Measurements from ENCODE around the gene HSPA1B. TPM values are rescaled to one million over a fixed set of nuclear protein-coding genes. Genes with fewer than 3 reads are reported as not detected.
A peak's percentile ranks its signal among the peaks of the same experiment; 100 is the strongest.
"Not testable (repeated sequence)": the region's sequence is repeated elsewhere in the genome, so short reads cannot be mapped to it uniquely, and the experiment has no call there.

Gene HSPA1B
- total and polyA plus RNA-seq, 5 donors: 110 to 299 (median 168) TPM

GRCh38 chr6:31829633-31830283 lies 2.2 kb downstream of the HSPA1B start:
- ATAC-seq: no peak
- intact Hi-C loops (cut with DNase I): loop anchor here in 3 of 4 donors (2.0 to 10.0 kb wide), 3 partner anchors 95 to 149 kb away; partner anchors contain the start of genes CLIC1 (in 1 of the 3), DDAH2 (in 1 of the 3), LY6G5C (in 1 of the 3) and LY6G6C (in 1 of the 3)
- peak in 2 of 3 donors; percentile 62 to 66 for DNase-seq
- Histone ChIP-seq H3K27me3 (ENCODE audit: control insufficient read depth, insufficient read depth) (no peaks in the 10 kb centered on the region), H3K4me1 (ENCODE audit: control insufficient read depth, insufficient read depth, low read length) (peaks cover 5% of the 10 kb centered on the region), H3K27ac (ENCODE audit: low read length) (no peak overlapping the region), H3K9me3 (ENCODE audit: control insufficient read depth, low read length) (no peaks in the 10 kb centered on the region), H3K4me3 (ENCODE audit: low read length) (peak overlapping the region; percentile 96)
- WGBS: under 1% methylated on average over 10 of the region's 15 CpGs

DNA sequence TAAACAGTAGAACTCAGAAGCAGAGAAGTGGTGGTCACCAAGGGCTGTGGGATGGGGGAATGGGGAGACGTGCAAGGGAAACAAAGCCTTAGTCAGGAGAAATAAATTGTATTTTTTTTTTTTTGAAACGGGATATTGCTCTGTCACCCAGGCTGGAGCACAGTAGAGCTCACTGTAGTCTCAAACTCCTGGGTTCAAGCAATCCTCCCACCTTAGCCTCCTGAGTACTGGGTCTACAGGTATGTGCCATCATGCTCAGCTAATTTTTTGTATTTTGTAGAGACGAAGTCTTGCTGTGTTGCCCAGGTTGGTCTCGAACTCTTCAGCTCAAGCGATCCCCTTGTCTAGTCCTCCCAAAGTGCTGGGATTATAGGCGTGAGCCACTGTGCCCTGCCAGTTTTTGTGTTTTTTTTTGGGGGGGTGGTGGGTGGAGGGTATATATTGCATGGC lies 3.4 kb downstream of the HSPA1B start:
- DNase-seq: peak in 1 of 3 donors; percentile 3
- no peak for ATAC-seq
- intact Hi-C loops (cut with DNase I): loop anchor here in 3 of 4 donors (2.0 to 10.0 kb wide), 3 partner anchors 96 to 150 kb away; partner anchors contain the start of genes CLIC1 (in 1 of the 3), DDAH2 (in 1 of the 3), LY6G5C (in 1 of the 3) and LY6G6C (in 1 of the 3)
- H3K4me1 ChIP-seq (ENCODE audit: control insufficient read depth, insufficient read depth, low read length): peaks cover 4% of the 10 kb centered on the region
- WGBS: 53% methylated on average over 6 of the region's 6 CpGs
- no peaks in the 10 kb centered on the region for H3K27me3 ChIP-seq (ENCODE audit: control insufficient read depth, insufficient read depth)
- peak overlapping the region; percentile 96 for H3K4me3 ChIP-seq (ENCODE audit: low read length)
- no peaks in the 10 kb centered on the region for H3K9me3 ChIP-seq (ENCODE audit: control insufficient read depth, low read length)
- H3K27ac ChIP-seq (ENCODE audit: low read length): no peak overlapping the region

DNA sequence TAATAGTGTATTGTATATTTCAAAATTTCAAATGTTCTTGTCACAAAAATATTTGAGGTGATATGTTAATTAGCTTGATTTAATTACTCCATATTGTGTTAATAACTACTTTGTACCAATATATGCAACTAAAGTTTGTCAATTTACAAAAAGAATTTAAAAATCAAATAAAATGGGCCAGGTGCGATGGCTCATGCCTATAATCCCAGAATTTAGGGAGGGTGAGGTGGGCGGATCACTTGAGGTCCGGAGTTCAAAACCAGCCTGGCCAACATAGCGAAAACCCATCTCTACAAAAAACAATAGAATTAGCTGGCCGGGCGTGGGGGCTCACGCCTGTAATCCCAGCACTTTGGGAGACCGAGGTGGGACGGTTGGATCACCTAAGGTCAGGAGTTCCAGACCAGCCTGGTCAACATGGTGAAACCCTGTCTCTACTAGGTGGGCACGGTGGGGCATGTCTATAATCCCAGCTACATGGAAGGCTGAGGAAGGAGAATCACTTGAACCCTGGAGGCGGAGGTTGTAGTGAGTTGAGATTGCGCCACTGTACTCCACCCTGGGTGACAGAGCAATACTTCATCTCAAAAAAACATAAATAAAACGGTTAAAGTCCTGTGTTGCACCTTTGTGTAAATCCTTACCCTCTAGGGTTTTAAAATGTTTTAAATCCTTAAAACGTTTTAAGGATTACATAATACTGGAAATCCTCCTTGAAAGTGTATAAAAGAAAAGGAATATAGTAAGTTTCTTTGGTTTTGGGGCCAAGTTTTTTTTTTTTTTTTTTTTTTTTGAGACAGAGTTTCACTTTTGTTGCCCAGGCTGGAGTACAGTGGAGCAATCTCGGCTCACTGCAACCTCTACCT lies 4.0 kb downstream of the HSPA1B start:
- peak overlapping the region; percentile 96 for H3K4me3 ChIP-seq (ENCODE audit: low read length)
- H3K4me1 ChIP-seq (ENCODE audit: control insufficient read depth, insufficient read depth, low read length): no peaks in the 10 kb centered on the region
- H3K27me3 ChIP-seq (ENCODE audit: control insufficient read depth, insufficient read depth): no peaks in the 10 kb centered on the region
- no peak overlapping the region for H3K27ac ChIP-seq (ENCODE audit: low read length)
- no peak for ATAC-seq
- WGBS: 85% methylated on average over 15 of the region's 15 CpGs
- no peaks in the 10 kb centered on the region for H3K9me3 ChIP-seq (ENCODE audit: control insufficient read depth, low read length)
- DNase-seq: peak in 1 of 3 donors; percentile 23
- intact Hi-C loops (cut with DNase I): loop anchor here in 3 of 4 donors (2.0 to 10.0 kb wide), 3 partner anchors 97 to 151 kb away; partner anchors contain the start of genes CLIC1 (in 1 of the 3), DDAH2 (in 1 of the 3), LY6G5C (in 1 of the 3) and LY6G6C (in 1 of the 3)

DNA sequence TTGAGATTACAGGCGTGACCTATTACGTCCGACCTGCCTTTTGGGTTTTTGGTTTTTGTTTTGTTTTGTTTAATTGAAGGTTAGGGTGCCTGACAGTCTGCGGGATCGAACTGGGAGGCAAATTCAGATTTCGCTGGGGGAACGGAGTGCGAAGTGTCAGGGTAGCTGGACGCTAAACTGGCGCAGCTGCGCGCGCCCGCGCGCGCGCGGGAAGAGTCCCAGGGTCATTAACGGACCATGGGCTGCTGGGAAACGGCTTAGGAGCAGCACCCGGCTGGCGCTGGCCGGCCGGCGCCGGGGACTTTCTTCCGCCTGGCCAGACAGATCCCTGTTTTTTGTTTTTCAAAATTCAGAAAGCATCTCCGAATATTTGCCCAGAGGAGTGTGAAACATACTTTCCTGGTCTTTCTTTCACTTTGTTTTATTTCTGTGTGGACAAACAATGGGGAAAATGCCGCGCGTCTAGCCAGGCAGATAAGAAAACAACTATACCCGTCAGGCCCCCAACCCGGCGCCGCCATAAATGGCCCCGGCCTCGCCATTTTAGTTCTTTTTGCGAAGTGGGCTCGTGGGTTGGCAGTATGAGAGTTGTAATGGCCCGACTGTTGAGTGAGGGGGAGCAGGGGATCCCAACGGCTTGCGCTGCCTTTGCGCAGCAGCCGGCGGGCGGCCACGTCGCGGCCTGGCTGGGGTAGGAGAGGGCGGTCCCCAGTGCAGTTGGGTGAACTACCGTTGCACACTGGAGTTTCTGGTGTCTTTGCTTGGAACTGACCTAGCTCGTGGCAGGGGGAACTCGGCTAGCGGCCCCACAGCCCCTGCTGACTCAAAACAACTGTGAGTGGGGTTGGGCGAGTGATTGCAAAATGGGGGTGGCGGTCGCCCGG lies 7.1 kb downstream of the HSPA1B start:
- WGBS: under 1% methylated on average over 59 of the region's 59 CpGs
- H3K27me3 ChIP-seq (ENCODE audit: control insufficient read depth, insufficient read depth): no peaks in the 10 kb centered on the region
- peak overlapping the region; percentile 99 for H3K27ac ChIP-seq (ENCODE audit: low read length)
- ATAC-seq: peak; percentile 93 to 94
- H3K4me1 ChIP-seq (ENCODE audit: control insufficient read depth, insufficient read depth, low read length): peaks cover 8% of the 10 kb centered on the region
- intact Hi-C loops (cut with DNase I): loop anchor here in 2 of 4 donors (10.0 kb wide), 2 partner anchors 100 to 110 kb away; partner anchors contain the start of genes CLIC1 (in 1 of the 2), DDAH2 (in 1 of the 2), LY6G6C (in 1 of the 2) and MPIG6B (in 1 of the 2)
- no peaks in the 10 kb centered on the region for H3K9me3 ChIP-seq (ENCODE audit: control insufficient read depth, low read length)
- peak; percentile 88 to 96 (median 95) for DNase-seq
- H3K4me3 ChIP-seq (ENCODE audit: low read length): peak overlapping the region; percentile 98

DNA sequence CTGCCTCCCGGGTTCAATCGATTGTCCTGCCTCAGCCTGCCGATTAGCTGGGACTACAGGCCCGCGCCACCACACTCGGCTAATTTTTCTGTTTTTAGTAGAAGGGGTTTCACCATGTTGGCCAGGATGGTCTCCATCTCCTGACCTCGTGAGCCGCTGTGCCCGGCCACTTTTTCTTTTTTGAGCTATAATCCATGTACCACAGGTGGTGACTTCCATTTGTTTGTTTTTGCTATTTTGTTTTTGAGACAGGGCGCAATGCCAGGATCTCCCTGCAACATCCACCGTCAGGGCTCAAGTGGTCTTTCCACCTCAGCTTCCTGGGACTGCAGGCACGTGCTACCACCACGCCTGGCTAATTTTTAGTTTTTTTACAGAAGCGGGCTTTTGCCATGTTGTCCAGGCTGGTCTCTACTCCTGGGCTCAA lies 8.5 kb downstream of the HSPA1B start:
- intact Hi-C loops (cut with DNase I): loop anchor here in 2 of 4 donors (10.0 kb wide), 2 partner anchors 101 to 111 kb away; partner anchors contain the start of genes CLIC1 (in 1 of the 2), DDAH2 (in 1 of the 2), LY6G6C (in 1 of the 2) and MPIG6B (in 1 of the 2)
- H3K4me3 ChIP-seq (ENCODE audit: low read length): peak overlapping the region; percentile 98
- H3K27me3 ChIP-seq (ENCODE audit: control insufficient read depth, insufficient read depth): no peaks in the 10 kb centered on the region
- H3K4me1 ChIP-seq (ENCODE audit: control insufficient read depth, insufficient read depth, low read length): peaks cover 8% of the 10 kb centered on the region
- H3K9me3 ChIP-seq (ENCODE audit: control insufficient read depth, low read length): no peaks in the 10 kb centered on the region
- no peak for DNase-seq
- WGBS: 16% methylated on average over 14 of the region's 14 CpGs
- peak overlapping the region; percentile 70 for H3K27ac ChIP-seq (ENCODE audit: low read length)
- no peak for ATAC-seq

DNA sequence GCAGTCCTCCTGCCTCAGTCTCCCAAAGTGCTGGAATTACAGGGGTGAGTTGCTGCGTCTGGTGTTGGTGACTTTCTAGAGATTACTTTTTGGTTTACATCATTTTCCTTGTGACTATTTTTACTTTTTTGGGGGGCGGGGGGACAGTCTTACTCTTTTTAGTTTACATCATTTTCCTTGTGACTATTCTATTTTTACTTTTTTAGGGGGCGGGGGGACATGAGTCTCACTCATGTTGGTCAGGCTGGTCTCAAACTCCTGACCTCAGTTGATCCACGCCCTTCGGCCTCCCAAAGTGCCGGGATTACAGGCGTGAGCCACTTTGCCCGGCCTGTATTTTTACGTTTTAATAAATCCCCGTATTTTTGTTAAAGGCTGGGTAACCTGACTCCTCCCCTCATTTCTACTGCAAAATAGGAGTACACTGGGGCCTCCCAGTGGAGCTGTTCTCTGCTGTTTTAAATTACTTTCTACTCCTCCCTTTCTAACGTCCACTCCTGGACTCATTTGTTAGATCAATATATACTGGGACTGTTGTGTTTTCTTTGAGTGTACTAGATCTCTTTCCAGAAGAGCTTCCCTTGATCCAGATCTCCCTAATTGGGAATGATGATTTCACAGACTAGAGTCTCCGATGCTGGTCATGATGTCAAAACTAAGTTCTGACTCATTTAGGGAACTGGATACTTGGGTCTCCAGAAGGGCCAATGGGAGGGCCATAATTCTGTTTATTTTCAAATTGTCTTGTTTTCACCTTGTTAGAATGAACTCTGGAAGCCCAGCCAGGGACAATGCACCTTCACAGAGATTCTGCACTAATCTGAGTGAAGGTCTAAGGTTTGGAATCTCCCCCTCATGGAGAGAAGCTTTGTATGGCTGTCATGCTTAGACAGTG lies 9.2 kb downstream of the HSPA1B start:
- ATAC-seq (no peak), DNase-seq (peak in 1 of 3 donors; percentile 21)
- intact Hi-C loops (cut with DNase I): loop anchor here in 2 of 4 donors (10.0 kb wide), 2 partner anchors 102 to 112 kb away; partner anchors contain the start of genes CLIC1 (in 1 of the 2), DDAH2 (in 1 of the 2), LY6G6C (in 1 of the 2) and MPIG6B (in 1 of the 2)
- Histone ChIP-seq H3K4me1 (ENCODE audit: control insufficient read depth, insufficient read depth, low read length) (peaks cover 8% of the 10 kb centered on the region), H3K27ac (ENCODE audit: low read length) (peak overlapping the region; percentile 70), H3K9me3 (ENCODE audit: control insufficient read depth, low read length) (no peaks in the 10 kb centered on the region), H3K27me3 (ENCODE audit: control insufficient read depth, insufficient read depth) (no peaks in the 10 kb centered on the region), H3K4me3 (ENCODE audit: low read length) (peak overlapping the region; percentile 98)
- 22% methylated on average over 12 of the region's 12 CpGs for WGBS

GRCh38 chr6:31837369-31838113 lies 10.0 kb downstream of the HSPA1B start:
- Histone ChIP-seq H3K9me3 (ENCODE audit: control insufficient read depth, low read length) (no peaks in the 10 kb centered on the region), H3K27ac (ENCODE audit: low read length) (no peak overlapping the region), H3K4me3 (ENCODE audit: low read length) (no peak overlapping the region), H3K27me3 (ENCODE audit: control insufficient read depth, insufficient read depth) (no peaks in the 10 kb centered on the region), H3K4me1 (ENCODE audit: control insufficient read depth, insufficient read depth, low read length) (peaks cover 8% of the 10 kb centered on the region)
- no peak for DNase-seq
- intact Hi-C loops (cut with DNase I): loop anchor here in 2 of 4 donors (10.0 kb wide), 2 partner anchors 103 to 113 kb away; partner anchors contain the start of genes CLIC1 (in 1 of the 2), DDAH2 (in 1 of the 2), LY6G6C (in 1 of the 2) and MPIG6B (in 1 of the 2)
- WGBS: 31% methylated on average over 1 of the region's 1 CpG
- no peak for ATAC-seq

DNA sequence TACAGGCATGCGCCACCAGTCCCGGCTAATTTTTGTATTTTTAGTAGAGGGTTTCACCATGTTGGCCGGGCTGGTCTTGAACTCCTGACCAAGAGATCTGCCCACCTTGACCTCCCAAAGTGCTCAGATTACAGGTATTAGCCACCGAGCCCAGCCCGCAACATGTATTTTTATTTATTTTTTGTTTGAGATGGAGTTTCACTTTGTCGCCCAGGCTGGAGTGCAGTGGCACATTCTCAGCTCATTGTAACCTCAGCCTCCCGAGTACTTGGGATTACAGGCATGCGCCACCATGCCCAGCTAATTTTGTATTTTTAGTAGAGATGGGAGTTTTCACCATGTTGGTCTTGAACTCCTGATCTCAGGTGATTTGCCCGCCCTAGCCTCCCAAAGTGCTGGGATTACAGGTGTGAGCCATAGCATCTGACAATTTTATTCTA lies 10.6 kb downstream of the HSPA1B start:
- not testable (repeated sequence) for H3K4me1 ChIP-seq (ENCODE audit: control insufficient read depth, insufficient read depth, low read length); H3K27ac ChIP-seq (ENCODE audit: low read length); ATAC-seq; H3K27me3 ChIP-seq (ENCODE audit: control insufficient read depth, insufficient read depth); H3K9me3 ChIP-seq (ENCODE audit: control insufficient read depth, low read length); H3K4me3 ChIP-seq (ENCODE audit: low read length)
- peak in 1 of 3 donors; percentile 16 for DNase-seq
- WGBS: 88% methylated on average over 9 of the region's 9 CpGs
- intact Hi-C loops (cut with DNase I): loop anchor here in 2 of 4 donors (10.0 kb wide), 2 partner anchors 103 to 113 kb away; partner anchors contain the start of genes CLIC1 (in 1 of the 2), DDAH2 (in 1 of the 2), LY6G6C (in 1 of the 2) and MPIG6B (in 1 of the 2)
